ENCODE data around the gene PIM1.

The PIM1 gene

DNA sequence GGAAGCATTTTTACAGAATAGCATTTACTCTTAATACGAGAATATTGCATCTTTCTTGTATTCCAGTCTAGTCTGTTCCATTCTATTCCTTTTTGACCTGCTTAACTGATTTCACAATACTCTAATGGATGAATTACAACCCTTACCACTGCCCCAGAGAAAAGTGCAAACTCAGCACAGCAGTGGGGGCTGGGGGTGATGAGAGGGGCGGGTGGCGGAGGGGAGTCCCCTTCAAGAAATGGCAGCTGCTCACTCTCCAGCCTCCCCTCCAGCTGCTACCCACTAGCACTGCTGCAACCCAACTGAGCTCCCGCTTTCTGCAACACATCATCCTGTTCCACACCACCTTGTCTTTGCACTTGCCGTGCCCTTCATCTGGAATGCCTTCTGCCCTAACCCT, 30.1 kb downstream of the PIM1 start:
- Histone ChIP-seq H3K4me2 (ENCODE audit: low read length) (peak overlapping the region; percentile 56), H2AFZ (ENCODE audit: low read depth, low read length) (no peak overlapping the region), H3K27me3 (ENCODE audit: low read depth, low read length) (no peaks in the 10 kb centered on the region), H3K4me3 (ENCODE audit: low read length) (peak overlapping the region; percentile 18; the same call in 1 of the 2 replicates), H3K4me1 (ENCODE audit: low read length) (peaks cover 44% of the 10 kb centered on the region), H3K79me2 (ENCODE audit: low read length) (no peaks in the 10 kb centered on the region), H3K27ac (ENCODE audit: low read length) (no peak overlapping the region), H3K9ac (ENCODE audit: low read length) (peak overlapping the region; percentile 3; the same call in 1 of the 2 replicates), H3K9me3 (ENCODE audit: insufficient read depth, low read length) (no peaks in the 10 kb centered on the region), H4K20me1 (ENCODE audit: insufficient read depth, low read length) (no peaks in the 10 kb centered on the region), H3K36me3 (replicated peaks; ENCODE audit: low read depth, low read length) (no peaks in the 10 kb centered on the region)
- TF ChIP-seq, protein P1, sequence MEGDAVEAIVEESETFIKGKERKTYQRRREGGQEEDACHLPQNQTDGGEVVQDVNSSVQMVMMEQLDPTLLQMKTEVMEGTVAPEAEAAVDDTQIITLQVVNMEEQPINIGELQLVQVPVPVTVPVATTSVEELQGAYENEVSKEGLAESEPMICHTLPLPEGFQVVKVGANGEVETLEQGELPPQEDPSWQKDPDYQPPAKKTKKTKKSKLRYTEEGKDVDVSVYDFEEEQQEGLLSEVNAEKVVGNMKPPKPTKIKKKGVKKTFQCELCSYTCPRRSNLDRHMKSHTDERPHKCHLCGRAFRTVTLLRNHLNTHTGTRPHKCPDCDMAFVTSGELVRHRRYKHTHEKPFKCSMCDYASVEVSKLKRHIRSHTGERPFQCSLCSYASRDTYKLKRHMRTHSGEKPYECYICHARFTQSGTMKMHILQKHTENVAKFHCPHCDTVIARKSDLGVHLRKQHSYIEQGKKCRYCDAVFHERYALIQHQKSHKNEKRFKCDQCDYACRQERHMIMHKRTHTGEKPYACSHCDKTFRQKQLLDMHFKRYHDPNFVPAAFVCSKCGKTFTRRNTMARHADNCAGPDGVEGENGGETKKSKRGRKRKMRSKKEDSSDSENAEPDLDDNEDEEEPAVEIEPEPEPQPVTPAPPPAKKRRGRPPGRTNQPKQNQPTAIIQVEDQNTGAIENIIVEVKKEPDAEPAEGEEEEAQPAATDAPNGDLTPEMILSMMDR (IDR thresholded peaks at IDR 0.05; ENCODE audit: low read depth, low read length): no peak
- no peak for TF ChIP-seq EZH2phosphoT487 (IDR thresholded peaks at IDR 0.05; ENCODE audit: low read depth)

DNA sequence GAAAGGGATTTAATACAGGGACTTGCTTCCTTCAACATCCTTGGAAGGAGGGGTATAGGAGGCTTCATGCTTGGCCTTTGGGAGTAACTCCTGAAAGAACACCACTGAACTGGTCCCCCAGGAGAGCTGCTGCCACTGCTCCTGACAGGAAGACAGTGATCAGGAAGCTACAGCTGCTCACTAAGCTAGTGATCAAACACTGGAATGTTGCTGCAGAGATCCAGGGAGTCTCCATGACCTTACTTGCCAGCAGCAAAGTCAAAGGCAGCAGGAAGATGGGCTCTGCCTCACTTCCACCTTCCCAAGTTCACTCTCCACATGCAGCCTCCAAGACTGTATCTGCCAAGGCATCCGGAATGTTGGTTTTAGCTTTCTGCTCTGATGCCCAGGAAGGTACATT, 31.8 kb downstream of the PIM1 start:
- no peak overlapping the region for H2AFZ ChIP-seq (ENCODE audit: low read depth, low read length)
- TF ChIP-seq EZH2phosphoT487 (IDR thresholded peaks at IDR 0.05; ENCODE audit: low read depth): no peak
- TF ChIP-seq, protein P1 (IDR thresholded peaks at IDR 0.05; ENCODE audit: low read depth, low read length): no peak
- no peak overlapping the region for H3K4me2 ChIP-seq (ENCODE audit: low read length)
- H3K79me2 ChIP-seq (ENCODE audit: low read length): no peaks in the 10 kb centered on the region
- H3K4me1 ChIP-seq (ENCODE audit: low read length): peaks cover 60% of the 10 kb centered on the region
- H3K9ac ChIP-seq (ENCODE audit: low read length): no peak overlapping the region
- no peaks in the 10 kb centered on the region for H3K9me3 ChIP-seq (ENCODE audit: insufficient read depth, low read length)
- no peaks in the 10 kb centered on the region for H3K27me3 ChIP-seq (ENCODE audit: low read depth, low read length)
- no peaks in the 10 kb centered on the region for H4K20me1 ChIP-seq (ENCODE audit: insufficient read depth, low read length)
- no peak overlapping the region for H3K27ac ChIP-seq (ENCODE audit: low read length)
- no peaks in the 10 kb centered on the region for H3K36me3 ChIP-seq (replicated peaks; ENCODE audit: low read depth, low read length)
- no peak overlapping the region for H3K4me3 ChIP-seq (ENCODE audit: low read length)

DNA sequence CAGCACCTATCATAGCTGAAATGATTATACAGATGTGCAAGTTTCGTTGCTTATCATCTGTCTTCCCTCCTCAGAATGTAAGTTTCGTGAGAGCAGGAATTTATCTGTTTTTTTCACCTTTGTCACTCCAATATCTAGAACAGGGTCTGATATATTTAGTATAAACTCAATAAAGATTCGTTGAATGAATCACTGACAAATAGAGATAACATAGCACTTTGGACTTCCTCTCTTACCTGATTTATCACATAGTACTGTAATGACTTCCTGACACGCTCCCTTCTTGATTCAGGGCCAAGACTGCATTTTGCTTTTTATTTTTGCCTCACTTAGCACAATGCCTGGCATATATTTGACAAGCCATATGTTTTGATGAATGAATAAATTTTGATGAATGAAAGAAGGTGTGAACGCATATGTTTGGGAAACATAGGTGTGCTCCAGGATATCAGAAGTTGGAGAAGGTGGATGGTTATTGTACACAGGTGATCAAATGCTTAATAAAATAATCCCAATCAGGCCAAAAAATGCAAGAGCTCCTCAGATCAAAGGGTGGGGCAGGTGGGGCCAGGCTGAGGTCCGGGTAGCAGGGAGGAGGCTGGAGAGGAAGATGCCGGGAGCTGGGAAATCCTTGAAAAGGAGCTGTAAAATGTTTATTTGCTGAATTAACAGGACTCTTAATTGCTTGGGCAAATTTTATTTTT, 33.0 kb downstream of the PIM1 start:
- H3K9ac ChIP-seq (ENCODE audit: low read length): no peak overlapping the region; the same call in 1 of the 2 replicates
- H3K4me1 ChIP-seq (ENCODE audit: low read length): peaks cover 72% of the 10 kb centered on the region
- H3K4me3 ChIP-seq (ENCODE audit: low read length): no peak overlapping the region
- peak overlapping the region; percentile 36 for H3K4me2 ChIP-seq (ENCODE audit: low read length)
- no peaks in the 10 kb centered on the region for H3K27me3 ChIP-seq (ENCODE audit: low read depth, low read length)
- no peaks in the 10 kb centered on the region for H3K79me2 ChIP-seq (ENCODE audit: low read length)
- no peak overlapping the region for H2AFZ ChIP-seq (ENCODE audit: low read depth, low read length)
- H3K36me3 ChIP-seq (replicated peaks; ENCODE audit: low read depth, low read length): no peaks in the 10 kb centered on the region
- no peak overlapping the region for H3K27ac ChIP-seq (ENCODE audit: low read length)
- no peaks in the 10 kb centered on the region for H4K20me1 ChIP-seq (ENCODE audit: insufficient read depth, low read length)
- H3K9me3 ChIP-seq (ENCODE audit: insufficient read depth, low read length): no peaks in the 10 kb centered on the region
- TF ChIP-seq EZH2phosphoT487 (IDR thresholded peaks at IDR 0.05; ENCODE audit: low read depth): no peak
- TF ChIP-seq, protein P1 (IDR thresholded peaks at IDR 0.05; ENCODE audit: low read depth, low read length): no peak

DNA sequence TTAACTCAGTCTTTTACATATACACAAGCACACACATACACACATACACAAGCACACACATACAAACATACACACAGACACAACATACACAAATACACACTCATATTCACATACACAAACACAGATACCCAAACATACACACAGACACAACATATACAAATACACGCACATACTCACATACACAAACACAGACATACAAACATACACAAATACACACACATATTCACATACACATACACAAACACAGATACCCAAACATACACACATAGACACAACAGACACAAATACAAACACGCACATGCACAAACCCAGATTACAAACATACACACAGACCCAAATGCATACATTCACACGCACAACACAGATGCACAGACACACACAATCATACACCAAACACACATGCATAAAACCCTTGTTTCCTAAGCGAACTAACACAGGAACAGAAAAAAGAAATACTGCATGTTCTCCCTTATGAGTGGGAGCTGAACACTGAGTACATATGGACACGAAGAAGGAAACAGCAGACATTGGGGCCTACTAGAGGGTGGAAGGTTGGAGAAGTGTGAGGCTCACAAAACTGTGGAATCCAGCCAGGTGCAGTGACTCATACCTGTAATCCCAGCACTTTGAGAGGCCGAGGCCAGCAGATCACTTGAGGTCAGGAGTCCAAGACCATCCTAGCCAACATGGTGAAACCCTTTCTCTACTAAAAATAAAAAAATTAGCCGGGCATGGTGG, 34.2 kb downstream of the PIM1 start:
- H3K79me2 ChIP-seq (ENCODE audit: low read length): no peaks in the 10 kb centered on the region
- no peaks in the 10 kb centered on the region for H3K9me3 ChIP-seq (ENCODE audit: insufficient read depth, low read length)
- no peak overlapping the region for H3K27ac ChIP-seq (ENCODE audit: low read length)
- H3K4me1 ChIP-seq (ENCODE audit: low read length): peaks cover 81% of the 10 kb centered on the region
- H3K36me3 ChIP-seq (replicated peaks; ENCODE audit: low read depth, low read length): no peaks in the 10 kb centered on the region
- H3K9ac ChIP-seq (ENCODE audit: low read length): no peak overlapping the region
- no peak overlapping the region for H3K4me3 ChIP-seq (ENCODE audit: low read length)
- H3K27me3 ChIP-seq (ENCODE audit: low read depth, low read length): no peaks in the 10 kb centered on the region
- TF ChIP-seq, protein P1 (IDR thresholded peaks at IDR 0.05; ENCODE audit: low read depth, low read length): no peak
- TF ChIP-seq EZH2phosphoT487 (IDR thresholded peaks at IDR 0.05; ENCODE audit: low read depth): no peak
- no peak overlapping the region for H2AFZ ChIP-seq (ENCODE audit: low read depth, low read length)
- H3K4me2 ChIP-seq (ENCODE audit: low read length): no peak overlapping the region
- no peaks in the 10 kb centered on the region for H4K20me1 ChIP-seq (ENCODE audit: insufficient read depth, low read length)

Data from OCI-LY3 (cell line).